WTC11 (cell line): ENCODE measurements around the gene RAET1E. TPM values are rescaled to one million over a fixed set of nuclear protein-coding genes. Genes with fewer than 3 reads are reported as not detected.
A peak's percentile ranks its signal among the peaks of the same experiment; 100 is the strongest.

Experiments
- ATAC-seq: fragments of 200-7000 bp; cut with Tn5 transposase; 2 replicates; pipeline ENCODE4 v1.10.0; 2021; ENCODE audit warnings: mild to moderate bottlenecking, moderate library complexity
- CTCF ChIA-PET: fragments of 300-600 bp; sonication (Branson Sonifier 250); formaldehyde crosslinking; loops from one replicate; lab custom pipeline; 2021; ENCODE audit warnings: antibody characterized with exemption; lab: Charles Lee
- POLR2A ChIA-PET: fragments of 350-600 bp; sonication (Branson Sonifier 250); formaldehyde crosslinking; loops from one replicate; lab custom pipeline; 2021; ENCODE audit warnings: antibody characterized with exemption; lab: Charles Lee
- DNase-seq: peaks from one replicate; pipeline ENCODE4 v3.0.0; 2021; ENCODE audit warnings: low spot score
- H3K27ac Mint-ChIP-seq: 2 replicates; pipeline ENCODE4 v1.8.0; 2021; ENCODE audit warnings: mixed read lengths
- H3K27me3 Mint-ChIP-seq: 2 replicates; pipeline ENCODE4 v1.8.0; 2021; ENCODE audit warnings: low read depth, mild to moderate bottlenecking, moderate library complexity, mixed read lengths
- H3K36me3 Mint-ChIP-seq: 2 replicates; pipeline ENCODE4 v1.8.0; 2021; ENCODE audit warnings: mixed read lengths
- H3K4me1 Mint-ChIP-seq: 2 replicates; pipeline ENCODE4 v1.8.0; 2022; ENCODE audit warnings: mixed read lengths
- H3K4me3 Mint-ChIP-seq: 2 replicates; pipeline ENCODE4 v1.8.0; 2021; ENCODE audit warnings: mild to moderate bottlenecking, moderate library complexity, mixed read lengths
- H3K9me3 Mint-ChIP-seq: 2 replicates; pipeline ENCODE4 v1.8.0; 2021; ENCODE audit warnings: mixed read lengths
- ELF4 ChIP-seq: sonication (generic); formaldehyde crosslinking; IDR thresholded peaks from 2 replicates; pipeline ENCODE4 v1.8.1; 2022; ENCODE audit warnings: low read depth, mild to moderate bottlenecking, moderate library complexity, missing genetic modification reagents
- FOXP1 ChIP-seq: sonication (generic); formaldehyde crosslinking; IDR thresholded peaks from 2 replicates; pipeline ENCODE4 v1.8.0; 2022; ENCODE audit warnings: missing genetic modification reagents, mild to moderate bottlenecking, moderate library complexity, borderline replicate concordance
- MYBL2 ChIP-seq: sonication (generic); formaldehyde crosslinking; IDR thresholded peaks from 2 replicates; pipeline ENCODE4 v1.8.1; 2023; ENCODE audit warnings: mild to moderate bottlenecking, moderate library complexity, missing genetic modification reagents
- NFE2L1 ChIP-seq: sonication (generic); formaldehyde crosslinking; IDR thresholded peaks from 2 replicates; pipeline ENCODE4 v1.8.1; 2023; ENCODE audit warnings: missing genetic modification reagents
- TEAD1 ChIP-seq: sonication (generic); formaldehyde crosslinking; IDR thresholded peaks from 2 replicates; pipeline ENCODE4 v1.8.0; 2022; ENCODE audit warnings: mild to moderate bottlenecking, missing genetic modification reagents
- ZNF317 ChIP-seq: sonication (generic); formaldehyde crosslinking; IDR thresholded peaks from 2 replicates; pipeline ENCODE4 v1.8.1; 2023; ENCODE audit warnings: low read depth, mild to moderate bottlenecking, moderate library complexity, missing genetic modification reagents, borderline replicate concordance
- ZNF423 ChIP-seq: fragments of 250-450 bp; sonication (Bioruptor Pico); IDR thresholded peaks from 2 replicates; pipeline ENCODE4 v2.1.2; 2022; ENCODE audit warnings: mild to moderate bottlenecking, moderate library complexity
- total RNA-seq: library from RNA; stranded (reverse); gene quantifications from 3 replicates; pipeline ENCODE4 v1.2.3, GENCODE V29; 2021
- TF ChIP-seq, protein P1 (sequence below): sonication (generic); formaldehyde crosslinking; IDR thresholded peaks from 2 replicates; pipeline ENCODE4 v1.8.0; 2022; ENCODE audit warnings: mild to moderate bottlenecking, missing genetic modification reagents
- TF ChIP-seq, protein P2 (sequence below): fragments of 200-600 bp; IDR thresholded peaks from 2 replicates; pipeline ENCODE4 v1.8.0; 2022; ENCODE audit warnings: antibody characterized with exemption
- TF ChIP-seq, protein P3 (sequence below): sonication (generic); formaldehyde crosslinking; IDR thresholded peaks from 2 replicates; pipeline ENCODE4 v1.8.0; 2022; ENCODE audit warnings: mild to moderate bottlenecking, missing genetic modification reagents
- TF ChIP-seq, protein P4 (sequence below): sonication (generic); formaldehyde crosslinking; IDR thresholded peaks from 2 replicates; pipeline ENCODE4 v1.8.1; 2023; ENCODE audit warnings: mild to moderate bottlenecking, moderate library complexity, missing genetic modification reagents
- TF ChIP-seq, protein P5 (sequence below): sonication (generic); formaldehyde crosslinking; IDR thresholded peaks from 2 replicates; pipeline ENCODE4 v1.8.0; 2023; ENCODE audit warnings: missing genetic modification reagents, mild to moderate bottlenecking, borderline replicate concordance
- TF ChIP-seq, protein P6 (sequence below): sonication (generic); formaldehyde crosslinking; IDR thresholded peaks from 2 replicates; pipeline ENCODE4 v1.8.0; 2023; ENCODE audit warnings: mild to moderate bottlenecking, missing genetic modification reagents
- TF ChIP-seq, protein P7 (sequence below): fragments of 250-450 bp; sonication (Bioruptor Pico); IDR thresholded peaks from 2 replicates; pipeline ENCODE4 v1.9.0; 2021; ENCODE audit warnings: mild to moderate bottlenecking
- TF ChIP-seq, protein P8 (sequence below): fragments of 250-450 bp; sonication (Bioruptor Pico); IDR thresholded peaks from 2 replicates; pipeline ENCODE4 v1.8.0; 2021; ENCODE audit warnings: mild to moderate bottlenecking

The RAET1E gene
- total RNA-seq, 1 experiment from 2014 or later = not detected

DNA sequence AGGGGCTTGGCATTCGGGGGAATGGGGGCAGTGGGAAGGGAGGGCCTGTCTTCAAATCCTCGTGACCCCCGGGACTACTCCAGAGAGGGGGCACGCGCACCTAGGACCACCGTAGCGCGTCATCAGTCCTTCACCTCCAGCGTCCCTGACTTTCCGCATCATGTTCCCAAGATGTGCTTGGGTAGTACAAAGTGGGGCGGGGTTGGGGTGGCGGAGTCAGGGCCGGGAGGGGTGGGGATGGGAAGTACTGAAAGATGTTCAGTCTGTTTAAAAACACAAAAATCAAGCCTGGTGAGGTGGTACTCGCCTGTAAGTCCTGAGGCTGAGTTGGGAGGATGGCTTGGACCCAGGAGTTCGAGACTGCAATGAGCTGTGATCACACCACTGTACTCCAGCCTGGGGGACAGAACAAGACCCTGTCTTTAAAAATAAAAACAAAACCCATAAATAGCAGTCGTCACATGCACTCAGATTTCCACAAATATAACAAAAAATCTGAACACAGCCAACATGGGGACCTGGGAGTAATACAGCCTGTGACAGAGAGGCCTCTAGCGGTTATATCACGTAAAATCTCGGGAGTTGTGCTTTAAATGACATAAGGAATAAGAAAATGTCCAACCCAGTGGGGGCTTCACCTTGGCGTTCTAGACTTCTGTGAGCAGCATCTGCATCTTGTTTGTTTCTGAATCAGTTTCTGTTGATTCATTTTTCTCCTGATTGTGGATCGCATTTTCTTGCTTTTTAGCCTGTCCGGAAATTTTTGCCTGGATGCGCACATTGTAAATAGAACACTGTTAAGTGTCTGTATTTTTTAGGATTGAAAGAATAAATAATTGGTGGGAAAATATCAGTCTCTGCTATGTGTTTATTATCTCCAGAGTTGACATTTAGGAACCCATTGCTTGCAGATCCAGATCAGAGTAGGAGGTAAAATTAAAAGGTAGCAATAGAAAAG lies 33.1 kb downstream of the RAET1E start:
- DNase-seq (no peak), ATAC-seq (peak; percentile 21)
- CTCF ChIA-PET = interaction anchor here (0.6 to 1.4 kb wide), 3 partner anchors 14 to 40 kb away, joined by 3 to 8 read pairs (median 6); no protein-coding TSS in a partner anchor
- Mint-ChIP-seq H3K36me3 (no peaks in the 10 kb centered on the region), H3K9me3 (no peaks in the 10 kb centered on the region), H3K27ac (no peak overlapping the region; the same call in 1 of the 2 replicates), H3K4me3 (peak overlapping the region; percentile 67), H3K4me1 (peaks cover 49% of the 10 kb centered on the region), H3K27me3 (peaks cover 15% of the 10 kb centered on the region)
- TF ChIP-seq, protein P1, sequence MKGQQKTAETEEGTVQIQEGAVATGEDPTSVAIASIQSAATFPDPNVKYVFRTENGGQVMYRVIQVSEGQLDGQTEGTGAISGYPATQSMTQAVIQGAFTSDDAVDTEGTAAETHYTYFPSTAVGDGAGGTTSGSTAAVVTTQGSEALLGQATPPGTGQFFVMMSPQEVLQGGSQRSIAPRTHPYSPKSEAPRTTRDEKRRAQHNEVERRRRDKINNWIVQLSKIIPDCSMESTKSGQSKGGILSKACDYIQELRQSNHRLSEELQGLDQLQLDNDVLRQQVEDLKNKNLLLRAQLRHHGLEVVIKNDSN (CRISPR knock-in tag) = 0 out of 2 replicates have a peak, but pooled peaks have one; percentile 4
- no peak for TF ChIP-seq ZNF317 (CRISPR knock-in tag)
- 0 out of 2 replicates have a peak, but pooled peaks have one; percentile 8 for TF ChIP-seq NFE2L1 (CRISPR knock-in tag)
- TF ChIP-seq, protein P2, sequence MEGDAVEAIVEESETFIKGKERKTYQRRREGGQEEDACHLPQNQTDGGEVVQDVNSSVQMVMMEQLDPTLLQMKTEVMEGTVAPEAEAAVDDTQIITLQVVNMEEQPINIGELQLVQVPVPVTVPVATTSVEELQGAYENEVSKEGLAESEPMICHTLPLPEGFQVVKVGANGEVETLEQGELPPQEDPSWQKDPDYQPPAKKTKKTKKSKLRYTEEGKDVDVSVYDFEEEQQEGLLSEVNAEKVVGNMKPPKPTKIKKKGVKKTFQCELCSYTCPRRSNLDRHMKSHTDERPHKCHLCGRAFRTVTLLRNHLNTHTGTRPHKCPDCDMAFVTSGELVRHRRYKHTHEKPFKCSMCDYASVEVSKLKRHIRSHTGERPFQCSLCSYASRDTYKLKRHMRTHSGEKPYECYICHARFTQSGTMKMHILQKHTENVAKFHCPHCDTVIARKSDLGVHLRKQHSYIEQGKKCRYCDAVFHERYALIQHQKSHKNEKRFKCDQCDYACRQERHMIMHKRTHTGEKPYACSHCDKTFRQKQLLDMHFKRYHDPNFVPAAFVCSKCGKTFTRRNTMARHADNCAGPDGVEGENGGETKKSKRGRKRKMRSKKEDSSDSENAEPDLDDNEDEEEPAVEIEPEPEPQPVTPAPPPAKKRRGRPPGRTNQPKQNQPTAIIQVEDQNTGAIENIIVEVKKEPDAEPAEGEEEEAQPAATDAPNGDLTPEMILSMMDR = 0 out of 2 replicates have a peak, but pooled peaks have one; percentile 20
- TF ChIP-seq, protein P3, sequence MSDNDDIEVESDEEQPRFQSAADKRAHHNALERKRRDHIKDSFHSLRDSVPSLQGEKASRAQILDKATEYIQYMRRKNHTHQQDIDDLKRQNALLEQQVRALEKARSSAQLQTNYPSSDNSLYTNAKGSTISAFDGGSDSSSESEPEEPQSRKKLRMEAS (CRISPR knock-in tag) = peak; percentile 70
- no peak for TF ChIP-seq TEAD1 (CRISPR knock-in tag)
- TF ChIP-seq FOXP1 (CRISPR knock-in tag) = no peak
- TF ChIP-seq, protein P4, sequence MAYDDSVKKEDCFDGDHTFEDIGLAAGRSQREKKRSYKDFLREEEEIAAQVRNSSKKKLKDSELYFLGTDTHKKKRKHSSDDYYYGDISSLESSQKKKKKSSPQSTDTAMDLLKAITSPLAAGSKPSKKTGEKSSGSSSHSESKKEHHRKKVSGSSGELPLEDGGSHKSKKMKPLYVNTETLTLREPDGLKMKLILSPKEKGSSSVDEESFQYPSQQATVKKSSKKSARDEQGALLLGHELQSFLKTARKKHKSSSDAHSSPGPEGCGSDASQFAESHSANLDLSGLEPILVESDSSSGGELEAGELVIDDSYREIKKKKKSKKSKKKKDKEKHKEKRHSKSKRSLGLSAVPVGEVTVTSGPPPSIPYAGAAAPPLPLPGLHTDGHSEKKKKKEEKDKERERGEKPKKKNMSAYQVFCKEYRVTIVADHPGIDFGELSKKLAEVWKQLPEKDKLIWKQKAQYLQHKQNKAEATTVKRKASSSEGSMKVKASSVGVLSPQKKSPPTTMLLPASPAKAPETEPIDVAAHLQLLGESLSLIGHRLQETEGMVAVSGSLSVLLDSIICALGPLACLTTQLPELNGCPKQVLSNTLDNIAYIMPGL = no peak
- TF ChIP-seq MYBL2 (CRISPR knock-in tag) = no peak
- POLR2A ChIA-PET = interaction anchor here (1.0 to 1.5 kb wide), 3 partner anchors 19 to 52 kb away, joined by 3 read pairs; no protein-coding TSS in a partner anchor

DNA sequence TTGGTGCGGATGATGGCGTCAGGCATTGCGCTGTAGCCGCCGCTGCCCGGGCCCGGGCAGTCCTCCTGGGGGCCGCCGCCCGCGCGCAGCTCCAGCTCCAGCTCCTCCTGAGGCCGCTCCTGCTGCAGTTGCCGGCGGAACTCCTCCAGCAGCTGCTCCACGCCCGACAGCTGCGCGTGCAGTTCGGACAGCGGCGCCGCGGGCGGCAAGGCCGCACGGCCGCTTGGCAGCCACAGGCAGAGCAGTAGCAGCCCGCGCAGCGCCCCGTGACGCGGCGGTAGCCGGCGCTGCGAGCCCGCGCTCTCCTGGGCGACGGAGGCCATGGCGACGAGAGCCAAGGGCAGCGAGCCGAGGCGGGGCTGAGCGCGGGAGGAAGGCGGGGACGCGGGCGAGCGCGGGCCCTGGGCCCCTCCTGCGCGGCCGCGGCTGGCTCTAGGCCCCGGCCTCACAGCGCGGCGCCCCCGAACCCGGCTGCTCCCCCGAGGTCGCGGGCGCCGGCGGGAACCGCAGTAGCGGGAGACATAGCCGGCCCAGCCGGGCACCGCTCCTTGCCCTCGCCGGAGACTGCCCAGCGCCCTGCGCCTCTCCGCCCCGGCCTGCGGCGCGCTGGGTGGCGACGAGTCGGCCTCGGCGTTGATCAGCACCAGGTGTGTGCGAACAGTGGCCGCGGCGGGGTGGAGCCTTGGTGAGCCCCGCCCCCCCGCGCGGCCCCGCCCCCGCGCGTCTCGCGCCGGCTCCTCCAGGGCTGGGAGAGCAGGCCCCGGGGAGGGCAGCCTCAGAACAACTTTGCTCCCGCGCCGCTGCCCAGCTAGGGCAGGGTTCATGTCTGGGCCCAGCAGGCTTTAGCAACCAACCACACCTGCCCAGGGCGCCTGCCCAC lies 34.0 kb downstream of the RAET1E start, which contains the start of gene LRP11:
TSS of gene LRP11 (minus strand) at position 662 of the 880 bp plus-strand sequence. CDS start at position 323, 339 bp downstream.
- ATAC-seq (peak; percentile 83), DNase-seq (peak; percentile 92)
- CTCF ChIA-PET = interaction anchor here (1.0 to 1.4 kb wide), 3 partner anchors 23 to 41 kb away, joined by 3 to 12 read pairs (median 8); no protein-coding TSS in a partner anchor
- H3K9me3 Mint-ChIP-seq = no peaks in the 10 kb centered on the region
- no peak within 1 kb of the TSS; the same call in 1 of the 2 replicates for H3K27ac Mint-ChIP-seq
- H3K36me3 Mint-ChIP-seq = no peaks in the 10 kb centered on the region
- POLR2A ChIA-PET = interaction anchor here (1.0 to 1.5 kb wide), 3 partner anchors 20 to 53 kb away, joined by 3 read pairs; no protein-coding TSS in a partner anchor
- peaks cover 15% of the 10 kb centered on the region for H3K27me3 Mint-ChIP-seq
- peaks cover 51% of the 10 kb centered on the region for H3K4me1 Mint-ChIP-seq
- peak within 1 kb of the TSS; percentile 74 for H3K4me3 Mint-ChIP-seq
- no peak for TF ChIP-seq ZNF423
- TF ChIP-seq ELF4 (CRISPR knock-in tag) = no peak
- TF ChIP-seq, protein P5, sequence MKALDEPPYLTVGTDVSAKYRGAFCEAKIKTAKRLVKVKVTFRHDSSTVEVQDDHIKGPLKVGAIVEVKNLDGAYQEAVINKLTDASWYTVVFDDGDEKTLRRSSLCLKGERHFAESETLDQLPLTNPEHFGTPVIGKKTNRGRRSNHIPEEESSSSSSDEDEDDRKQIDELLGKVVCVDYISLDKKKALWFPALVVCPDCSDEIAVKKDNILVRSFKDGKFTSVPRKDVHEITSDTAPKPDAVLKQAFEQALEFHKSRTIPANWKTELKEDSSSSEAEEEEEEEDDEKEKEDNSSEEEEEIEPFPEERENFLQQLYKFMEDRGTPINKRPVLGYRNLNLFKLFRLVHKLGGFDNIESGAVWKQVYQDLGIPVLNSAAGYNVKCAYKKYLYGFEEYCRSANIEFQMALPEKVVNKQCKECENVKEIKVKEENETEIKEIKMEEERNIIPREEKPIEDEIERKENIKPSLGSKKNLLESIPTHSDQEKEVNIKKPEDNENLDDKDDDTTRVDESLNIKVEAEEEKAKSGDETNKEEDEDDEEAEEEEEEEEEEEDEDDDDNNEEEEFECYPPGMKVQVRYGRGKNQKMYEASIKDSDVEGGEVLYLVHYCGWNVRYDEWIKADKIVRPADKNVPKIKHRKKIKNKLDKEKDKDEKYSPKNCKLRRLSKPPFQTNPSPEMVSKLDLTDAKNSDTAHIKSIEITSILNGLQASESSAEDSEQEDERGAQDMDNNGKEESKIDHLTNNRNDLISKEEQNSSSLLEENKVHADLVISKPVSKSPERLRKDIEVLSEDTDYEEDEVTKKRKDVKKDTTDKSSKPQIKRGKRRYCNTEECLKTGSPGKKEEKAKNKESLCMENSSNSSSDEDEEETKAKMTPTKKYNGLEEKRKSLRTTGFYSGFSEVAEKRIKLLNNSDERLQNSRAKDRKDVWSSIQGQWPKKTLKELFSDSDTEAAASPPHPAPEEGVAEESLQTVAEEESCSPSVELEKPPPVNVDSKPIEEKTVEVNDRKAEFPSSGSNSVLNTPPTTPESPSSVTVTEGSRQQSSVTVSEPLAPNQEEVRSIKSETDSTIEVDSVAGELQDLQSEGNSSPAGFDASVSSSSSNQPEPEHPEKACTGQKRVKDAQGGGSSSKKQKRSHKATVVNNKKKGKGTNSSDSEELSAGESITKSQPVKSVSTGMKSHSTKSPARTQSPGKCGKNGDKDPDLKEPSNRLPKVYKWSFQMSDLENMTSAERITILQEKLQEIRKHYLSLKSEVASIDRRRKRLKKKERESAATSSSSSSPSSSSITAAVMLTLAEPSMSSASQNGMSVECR (CRISPR knock-in tag) = no peak
- TF ChIP-seq, protein P6, sequence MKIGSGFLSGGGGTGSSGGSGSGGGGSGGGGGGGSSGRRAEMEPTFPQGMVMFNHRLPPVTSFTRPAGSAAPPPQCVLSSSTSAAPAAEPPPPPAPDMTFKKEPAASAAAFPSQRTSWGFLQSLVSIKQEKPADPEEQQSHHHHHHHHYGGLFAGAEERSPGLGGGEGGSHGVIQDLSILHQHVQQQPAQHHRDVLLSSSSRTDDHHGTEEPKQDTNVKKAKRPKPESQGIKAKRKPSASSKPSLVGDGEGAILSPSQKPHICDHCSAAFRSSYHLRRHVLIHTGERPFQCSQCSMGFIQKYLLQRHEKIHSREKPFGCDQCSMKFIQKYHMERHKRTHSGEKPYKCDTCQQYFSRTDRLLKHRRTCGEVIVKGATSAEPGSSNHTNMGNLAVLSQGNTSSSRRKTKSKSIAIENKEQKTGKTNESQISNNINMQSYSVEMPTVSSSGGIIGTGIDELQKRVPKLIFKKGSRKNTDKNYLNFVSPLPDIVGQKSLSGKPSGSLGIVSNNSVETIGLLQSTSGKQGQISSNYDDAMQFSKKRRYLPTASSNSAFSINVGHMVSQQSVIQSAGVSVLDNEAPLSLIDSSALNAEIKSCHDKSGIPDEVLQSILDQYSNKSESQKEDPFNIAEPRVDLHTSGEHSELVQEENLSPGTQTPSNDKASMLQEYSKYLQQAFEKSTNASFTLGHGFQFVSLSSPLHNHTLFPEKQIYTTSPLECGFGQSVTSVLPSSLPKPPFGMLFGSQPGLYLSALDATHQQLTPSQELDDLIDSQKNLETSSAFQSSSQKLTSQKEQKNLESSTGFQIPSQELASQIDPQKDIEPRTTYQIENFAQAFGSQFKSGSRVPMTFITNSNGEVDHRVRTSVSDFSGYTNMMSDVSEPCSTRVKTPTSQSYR = no peak
- TF ChIP-seq, protein P7, sequence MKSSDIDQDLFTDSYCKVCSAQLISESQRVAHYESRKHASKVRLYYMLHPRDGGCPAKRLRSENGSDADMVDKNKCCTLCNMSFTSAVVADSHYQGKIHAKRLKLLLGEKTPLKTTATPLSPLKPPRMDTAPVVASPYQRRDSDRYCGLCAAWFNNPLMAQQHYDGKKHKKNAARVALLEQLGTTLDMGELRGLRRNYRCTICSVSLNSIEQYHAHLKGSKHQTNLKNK (CRISPR knock-in tag) = no peak
- TF ChIP-seq, protein P8, sequence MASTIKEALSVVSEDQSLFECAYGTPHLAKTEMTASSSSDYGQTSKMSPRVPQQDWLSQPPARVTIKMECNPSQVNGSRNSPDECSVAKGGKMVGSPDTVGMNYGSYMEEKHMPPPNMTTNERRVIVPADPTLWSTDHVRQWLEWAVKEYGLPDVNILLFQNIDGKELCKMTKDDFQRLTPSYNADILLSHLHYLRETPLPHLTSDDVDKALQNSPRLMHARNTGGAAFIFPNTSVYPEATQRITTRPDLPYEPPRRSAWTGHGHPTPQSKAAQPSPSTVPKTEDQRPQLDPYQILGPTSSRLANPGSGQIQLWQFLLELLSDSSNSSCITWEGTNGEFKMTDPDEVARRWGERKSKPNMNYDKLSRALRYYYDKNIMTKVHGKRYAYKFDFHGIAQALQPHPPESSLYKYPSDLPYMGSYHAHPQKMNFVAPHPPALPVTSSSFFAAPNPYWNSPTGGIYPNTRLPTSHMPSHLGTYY = no peak
